ENCODE data around the gene VCL. TPM values are rescaled to one million over a fixed set of nuclear protein-coding genes. Genes with fewer than 3 reads are reported as not detected.

Gene VCL
- total RNA-seq, 2 experiments from 2014 or later: 18.5 to 19.7 TPM

GRCh38 chr10:74024600-74024999, 26.7 kb downstream of the VCL start:
- H3K4me3 ChIP-seq (ENCODE audit: low read length): no peak overlapping the region
- no peak overlapping the region for H3K27ac ChIP-seq (ENCODE audit: low read depth in 1 of 2, low read length in 2 of 2)
- H3K36me3 ChIP-seq (ENCODE audit: insufficient read depth, low read length): no peaks in the 10 kb centered on the region
- DNase-seq (no peak), ATAC-seq (ENCODE audit: poor library complexity) (no peak)
- H3K27me3 ChIP-seq (ENCODE audit: control insufficient read depth in 1 of 2, insufficient read depth in 2 of 2, low read length in 2 of 2): no peaks in the 10 kb centered on the region
- Mint-ChIP-seq H3K9me3 (no peaks in the 10 kb centered on the region), H3K4me3 (no peak overlapping the region), H3K27ac (no peak overlapping the region), H3K36me3 (ENCODE audit: low read depth) (peaks cover 23% of the 10 kb centered on the region), H3K27me3 (no peaks in the 10 kb centered on the region), H3K4me1 (ENCODE audit: low read depth) (peaks cover 53% of the 10 kb centered on the region)
- H3K4me1 ChIP-seq (ENCODE audit: insufficient read depth, low read length): no peaks in the 10 kb centered on the region
- H3K9me3 ChIP-seq (ENCODE audit: control insufficient read depth in 1 of 2, insufficient read depth in 1 of 2, low read length in 2 of 2): no peaks in the 10 kb centered on the region
- ChIA-PET CTCF (interaction anchor here (1.2 kb wide), 1 partner anchor 11 kb away, joined by 5 read pairs; no protein-coding TSS in a partner anchor), POLR2A (no interaction called here)
- intact Hi-C loops (cut with DNase I, micrococcal nuclease): no loop called here
- TF ChIP-seq CTCF (IDR thresholded peaks at IDR 0.05): no peak

- no peaks in the 10 kb centered on the region for H3K36me3 ChIP-seq (ENCODE audit: insufficient read depth, low read length)
- no peak overlapping the region for H3K4me3 ChIP-seq (ENCODE audit: low read length)
- no peaks in the 10 kb centered on the region for H3K27me3 ChIP-seq (ENCODE audit: control insufficient read depth in 1 of 2, insufficient read depth in 2 of 2, low read length in 2 of 2)
- Mint-ChIP-seq H3K27ac (no peak overlapping the region), H3K36me3 (ENCODE audit: low read depth) (peaks cover 23% of the 10 kb centered on the region), H3K4me3 (no peak overlapping the region), H3K27me3 (no peaks in the 10 kb centered on the region), H3K4me1 (ENCODE audit: low read depth) (peaks cover 56% of the 10 kb centered on the region), H3K9me3 (no peaks in the 10 kb centered on the region)
- DNase-seq: no peak
- no peak overlapping the region for H3K27ac ChIP-seq (ENCODE audit: low read depth in 1 of 2, low read length in 2 of 2)
- intact Hi-C loops (cut with DNase I, micrococcal nuclease): no loop called here
- H3K4me1 ChIP-seq (ENCODE audit: insufficient read depth, low read length): no peaks in the 10 kb centered on the region
- H3K9me3 ChIP-seq (ENCODE audit: control insufficient read depth in 1 of 2, insufficient read depth in 1 of 2, low read length in 2 of 2): no peaks in the 10 kb centered on the region
- no peak for TF ChIP-seq CTCF (IDR thresholded peaks at IDR 0.05)
- no peak for ATAC-seq (ENCODE audit: poor library complexity)
- CTCF ChIA-PET: interaction anchor here (1.4 kb wide), 1 partner anchor 10 kb away, joined by 5 read pairs; no protein-coding TSS in a partner anchor
- POLR2A ChIA-PET: interaction anchor here (0.7 kb wide), 1 partner anchor 9 kb away, joined by 3 read pairs; no protein-coding TSS in a partner anchor
Observed at GRCh38 chr10:74025380-74025978, 27.6 kb downstream of the VCL start.

GRCh38 chr10:74026428-74027015, 28.6 kb downstream of the VCL start:
- ChIA-PET POLR2A (interaction anchor here (0.6 to 0.9 kb wide), 3 partner anchors 8 to 203 kb away, joined by 3 read pairs; no protein-coding TSS in a partner anchor), CTCF (interaction anchor here (0.6 to 1.4 kb wide), 3 partner anchors 8 to 297 kb away, joined by 3 to 5 read pairs (median 3); no protein-coding TSS in a partner anchor)
- Mint-ChIP-seq H3K27me3 (no peaks in the 10 kb centered on the region), H3K36me3 (ENCODE audit: low read depth) (peaks cover 17% of the 10 kb centered on the region), H3K27ac (no peak overlapping the region), H3K4me3 (no peak overlapping the region), H3K9me3 (no peaks in the 10 kb centered on the region), H3K4me1 (ENCODE audit: low read depth) (peaks cover 59% of the 10 kb centered on the region)
- H3K4me3 ChIP-seq (ENCODE audit: low read length): no peak overlapping the region
- DNase-seq (no peak), ATAC-seq (ENCODE audit: poor library complexity) (no peak)
- no peaks in the 10 kb centered on the region for H3K4me1 ChIP-seq (ENCODE audit: insufficient read depth, low read length)
- intact Hi-C loops (cut with DNase I, micrococcal nuclease): no loop called here
- H3K27ac ChIP-seq (ENCODE audit: low read depth in 1 of 2, low read length in 2 of 2): no peak overlapping the region
- no peaks in the 10 kb centered on the region for H3K36me3 ChIP-seq (ENCODE audit: insufficient read depth, low read length)
- H3K9me3 ChIP-seq (ENCODE audit: control insufficient read depth in 1 of 2, insufficient read depth in 1 of 2, low read length in 2 of 2): no peaks in the 10 kb centered on the region
- no peak for TF ChIP-seq CTCF (IDR thresholded peaks at IDR 0.05)
- H3K27me3 ChIP-seq (ENCODE audit: control insufficient read depth in 1 of 2, insufficient read depth in 2 of 2, low read length in 2 of 2): no peaks in the 10 kb centered on the region

All from CD4-positive, alpha-beta T cell (primary cell).